ENCODE results near the gene PPP4R3A. TPM values are rescaled to one million over a fixed set of nuclear protein-coding genes. Genes with fewer than 3 reads are reported as not detected.
A peak's percentile ranks its signal among the peaks of the same experiment; 100 is the strongest.

PPP4R3A gene
- total RNA-seq: 100 to 1,000 TPM in 2 of 4 donors, 10 to 100 TPM in 2; 79.4 to 132 (median 100) TPM

GRCh38 chr14:91510171-91511042 lies at the start of gene PPP4R3A:
Gene PPP4R3A, minus strand, starts transcription at chr14:91510310. Its CDS starts 663 bp downstream, at chr14:91509647.
- no peaks in the 10 kb centered on the region for H3K27me3 ChIP-seq

DNA sequence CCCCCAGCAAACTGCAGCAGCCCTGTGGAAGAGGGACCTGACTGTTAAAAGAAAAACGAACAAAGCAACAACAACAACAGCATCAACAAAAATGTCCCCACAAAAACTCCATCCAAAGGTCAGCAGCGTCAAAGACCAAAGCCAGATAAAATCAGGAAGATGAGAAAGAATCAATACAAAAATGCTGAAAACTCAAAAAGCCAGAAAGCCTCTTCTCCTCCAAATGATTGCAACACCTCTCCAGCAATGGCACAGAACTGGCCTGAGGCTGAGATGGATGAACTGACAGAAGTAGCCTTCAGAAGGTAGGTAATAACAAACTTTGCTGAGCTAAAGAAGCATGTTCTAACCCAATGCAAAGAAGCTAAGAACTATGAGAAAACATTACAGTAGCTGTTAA lies 45.4 kb upstream of the PPP4R3A start:
- Histone ChIP-seq H3K4me3 (no peak overlapping the region), H3K9me3 (no peaks in the 10 kb centered on the region), H3K27ac (no peak overlapping the region), H3K27me3 (peaks cover 5% of the 10 kb centered on the region), H3K36me3 (no peaks in the 10 kb centered on the region), H3K4me1 (no peaks in the 10 kb centered on the region)
- TF ChIP-seq POLR2AphosphoS5 (IDR thresholded peaks at IDR 0.05) (no peak), POLR2A (IDR thresholded peaks at IDR 0.05) (no peak), EP300 (IDR thresholded peaks at IDR 0.05) (no peak)
- TF ChIP-seq, protein P1, sequence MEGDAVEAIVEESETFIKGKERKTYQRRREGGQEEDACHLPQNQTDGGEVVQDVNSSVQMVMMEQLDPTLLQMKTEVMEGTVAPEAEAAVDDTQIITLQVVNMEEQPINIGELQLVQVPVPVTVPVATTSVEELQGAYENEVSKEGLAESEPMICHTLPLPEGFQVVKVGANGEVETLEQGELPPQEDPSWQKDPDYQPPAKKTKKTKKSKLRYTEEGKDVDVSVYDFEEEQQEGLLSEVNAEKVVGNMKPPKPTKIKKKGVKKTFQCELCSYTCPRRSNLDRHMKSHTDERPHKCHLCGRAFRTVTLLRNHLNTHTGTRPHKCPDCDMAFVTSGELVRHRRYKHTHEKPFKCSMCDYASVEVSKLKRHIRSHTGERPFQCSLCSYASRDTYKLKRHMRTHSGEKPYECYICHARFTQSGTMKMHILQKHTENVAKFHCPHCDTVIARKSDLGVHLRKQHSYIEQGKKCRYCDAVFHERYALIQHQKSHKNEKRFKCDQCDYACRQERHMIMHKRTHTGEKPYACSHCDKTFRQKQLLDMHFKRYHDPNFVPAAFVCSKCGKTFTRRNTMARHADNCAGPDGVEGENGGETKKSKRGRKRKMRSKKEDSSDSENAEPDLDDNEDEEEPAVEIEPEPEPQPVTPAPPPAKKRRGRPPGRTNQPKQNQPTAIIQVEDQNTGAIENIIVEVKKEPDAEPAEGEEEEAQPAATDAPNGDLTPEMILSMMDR (IDR thresholded peaks at IDR 0.05): no peak
- DNase-seq (ENCODE audit: low spot score in 2 of 2): no peak
- 85% methylated on average over 2 of the region's 2 CpGs for WGBS

More at GRCh38 chr14:91510171-91511042, at the start of gene PPP4R3A:
- peak; percentile 95 to 96 for DNase-seq (ENCODE audit: low spot score in 2 of 2)
- H3K27ac ChIP-seq: peak within 1 kb of the TSS; percentile 99
- TF ChIP-seq POLR2AphosphoS5 (IDR thresholded peaks at IDR 0.05): peak; percentile 68 to 97 (median 93)
- peak; percentile 58 for TF ChIP-seq EP300 (IDR thresholded peaks at IDR 0.05)
- TF ChIP-seq, protein P1 (IDR thresholded peaks at IDR 0.05): no peak
- TF ChIP-seq POLR2A (IDR thresholded peaks at IDR 0.05): peak; percentile 18 to 84
- no peaks in the 10 kb centered on the region for H3K9me3 ChIP-seq
- under 1% methylated on average over 50 of the region's 95 CpGs for WGBS
- no peaks in the 10 kb centered on the region for H3K36me3 ChIP-seq
- H3K4me3 ChIP-seq: peak within 1 kb of the TSS; percentile 92
- peaks cover 31% of the 10 kb centered on the region for H3K4me1 ChIP-seq

DNA sequence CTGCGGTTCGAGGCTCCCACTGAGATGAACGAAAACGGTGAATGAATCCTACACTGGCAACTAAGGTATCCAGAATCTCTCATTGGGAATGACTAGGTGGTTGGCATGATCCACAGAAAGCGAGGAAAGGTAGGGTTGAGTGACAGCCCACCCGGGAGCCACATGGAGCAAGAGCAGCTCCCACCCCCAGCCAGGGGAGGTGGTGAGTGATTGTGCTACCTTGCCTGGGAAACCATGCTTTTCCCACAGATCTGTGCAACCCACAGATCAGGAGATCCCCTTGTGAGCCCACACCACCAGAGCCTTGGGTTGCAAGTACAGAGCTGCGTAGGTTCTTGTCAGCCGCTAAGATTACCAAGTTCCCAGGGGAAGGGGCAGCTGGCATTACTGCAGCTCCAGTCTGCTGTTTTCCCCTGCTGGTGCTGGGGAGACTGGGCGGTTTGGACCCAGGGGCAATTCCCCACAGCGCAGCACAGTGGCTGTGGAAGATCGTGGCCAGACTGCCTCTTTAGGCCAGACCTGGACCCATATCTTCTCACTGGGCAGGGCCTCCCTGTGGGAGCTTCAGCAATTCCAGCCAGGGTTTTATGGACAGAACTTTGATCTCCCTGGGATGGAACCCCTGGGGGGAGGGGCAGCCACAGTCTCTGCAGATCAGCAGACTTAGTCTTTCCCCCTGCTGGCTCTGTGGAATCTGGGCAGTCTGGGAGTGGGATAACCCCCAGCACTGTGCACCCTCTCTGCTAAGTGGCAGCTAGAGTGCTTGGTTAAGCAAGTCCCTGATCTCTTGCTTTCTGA lies 44.6 kb upstream of the PPP4R3A start:
- Histone ChIP-seq H3K9me3 (no peaks in the 10 kb centered on the region), H3K4me1 (no peaks in the 10 kb centered on the region), H3K27me3 (peaks cover 5% of the 10 kb centered on the region), H3K27ac (no peak overlapping the region), H3K4me3 (no peak overlapping the region), H3K36me3 (no peaks in the 10 kb centered on the region)
- 86% methylated on average over 11 of the region's 11 CpGs for WGBS
- no peak for DNase-seq (ENCODE audit: low spot score in 2 of 2)
- TF ChIP-seq POLR2A (IDR thresholded peaks at IDR 0.05) (no peak), EP300 (IDR thresholded peaks at IDR 0.05) (no peak), POLR2AphosphoS5 (IDR thresholded peaks at IDR 0.05) (no peak)
- TF ChIP-seq, protein P1 (IDR thresholded peaks at IDR 0.05): no peak

- H3K4me3 ChIP-seq: no peak overlapping the region
- peaks cover 3% of the 10 kb centered on the region for H3K27me3 ChIP-seq
- no peak overlapping the region for H3K27ac ChIP-seq
- 86% methylated on average over 3 of the region's 3 CpGs for whole genome bisulfite sequencing
- TF ChIP-seq, protein P1 (IDR thresholded peaks at IDR 0.05): no peak
- TF ChIP-seq EP300 (IDR thresholded peaks at IDR 0.05) (no peak), POLR2AphosphoS5 (IDR thresholded peaks at IDR 0.05) (no peak), POLR2A (IDR thresholded peaks at IDR 0.05) (no peak)
- no peak for DNase-seq (ENCODE audit: low spot score in 2 of 2)
- H3K4me1 ChIP-seq: no peaks in the 10 kb centered on the region
- no peaks in the 10 kb centered on the region for H3K36me3 ChIP-seq
- H3K9me3 ChIP-seq: no peaks in the 10 kb centered on the region
These were observed 38.0 kb upstream of the PPP4R3A start for GRCh38 chr14:91548108-91548507.
